ENCODE measurements around the gene OR4F15. TPM values are rescaled to one million over a fixed set of nuclear protein-coding genes. Genes with fewer than 3 reads are reported as not detected.
"Not testable (repeated sequence)": the region's sequence is repeated elsewhere in the genome, so short reads cannot be mapped to it uniquely, and the experiment has no call there.

The OR4F15 gene, protein sequence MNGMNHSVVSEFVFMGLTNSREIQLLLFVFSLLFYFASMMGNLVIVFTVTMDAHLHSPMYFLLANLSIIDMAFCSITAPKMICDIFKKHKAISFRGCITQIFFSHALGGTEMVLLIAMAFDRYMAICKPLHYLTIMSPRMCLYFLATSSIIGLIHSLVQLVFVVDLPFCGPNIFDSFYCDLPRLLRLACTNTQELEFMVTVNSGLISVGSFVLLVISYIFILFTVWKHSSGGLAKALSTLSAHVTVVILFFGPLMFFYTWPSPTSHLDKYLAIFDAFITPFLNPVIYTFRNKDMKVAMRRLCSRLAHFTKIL
- 0.09 TPM for polyA plus RNA-seq (ENCODE audit: insufficient read length)

DNA sequence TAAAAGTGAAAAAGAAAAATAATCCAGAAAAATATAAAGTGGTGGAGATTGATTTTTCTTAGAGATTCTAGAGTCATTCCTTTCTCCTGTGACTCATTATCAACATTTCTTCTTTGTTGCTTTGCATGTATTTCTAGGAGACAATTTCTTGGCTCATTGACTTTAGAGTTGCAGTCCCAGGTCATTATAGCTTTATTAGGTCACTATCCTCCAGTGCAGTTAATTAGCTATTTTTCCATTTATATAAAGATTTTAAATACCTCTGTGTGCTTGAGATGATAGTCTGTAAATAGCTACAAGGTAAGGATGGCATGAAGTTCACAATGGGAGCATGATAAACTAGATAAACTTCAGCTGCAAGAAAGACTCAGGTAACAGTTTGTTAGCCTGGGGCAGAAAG is at the start of gene OR4F15:
Gene OR4F15 (plus strand): TSS at position 301 of the 400 bp plus-strand sequence. CDS start 5,985 bp downstream, outside the sequence.
- no peak for DNase-seq (ENCODE audit: low read depth)

DNA sequence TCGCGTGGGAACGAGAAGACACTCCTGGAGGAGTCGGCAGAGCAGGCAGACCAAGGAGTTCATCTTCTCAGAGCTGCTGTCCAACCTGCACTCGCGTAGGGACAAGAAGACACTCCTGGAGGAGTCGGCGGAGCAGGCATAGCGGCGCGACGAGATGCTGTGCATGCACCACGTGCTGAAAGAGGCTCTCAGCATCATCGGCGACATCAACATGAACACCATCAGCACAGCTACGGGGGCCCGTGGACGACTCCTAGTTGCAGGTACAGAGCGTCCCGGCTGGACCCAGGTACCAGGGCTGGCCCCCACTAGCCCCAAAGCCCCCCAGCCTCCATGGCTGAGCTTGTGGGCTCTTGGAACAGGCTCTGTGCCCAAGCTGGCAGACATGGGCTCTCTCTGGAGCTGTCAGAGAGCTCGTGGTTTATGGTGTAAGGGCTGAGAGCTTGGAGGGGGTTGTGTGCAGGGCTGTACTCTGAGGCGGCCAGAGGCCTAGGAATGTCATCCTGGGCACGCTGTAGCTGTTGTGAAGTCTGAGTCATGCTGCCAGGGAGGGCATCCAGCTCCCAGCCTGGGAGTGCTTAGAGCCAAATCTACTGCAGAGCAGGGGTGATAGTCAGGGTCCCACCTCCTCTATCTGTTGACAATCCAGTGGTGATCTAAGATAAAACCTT is 47.2 kb upstream of the OR4F15 start:
- DNase-seq (ENCODE audit: low read depth), result not testable (repeated sequence)

DNA sequence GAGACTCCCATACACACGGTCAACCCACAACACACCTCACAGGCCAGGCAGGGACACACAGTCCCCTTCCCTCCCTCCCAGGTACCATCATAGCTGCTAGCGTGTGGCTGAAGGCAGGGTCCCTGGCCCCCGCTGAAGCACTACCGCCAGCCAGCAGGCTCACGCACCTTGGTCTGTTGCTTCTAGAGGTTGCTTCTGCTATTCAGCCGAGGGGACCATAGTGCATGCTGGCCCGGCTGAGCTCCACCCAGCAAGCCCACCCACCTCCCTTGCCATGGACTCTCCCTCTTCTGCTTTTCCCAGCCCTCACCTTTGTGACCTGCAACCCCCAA is 46.7 kb upstream of the OR4F15 start:
- not testable (repeated sequence) for DNase-seq (ENCODE audit: low read depth)

DNA sequence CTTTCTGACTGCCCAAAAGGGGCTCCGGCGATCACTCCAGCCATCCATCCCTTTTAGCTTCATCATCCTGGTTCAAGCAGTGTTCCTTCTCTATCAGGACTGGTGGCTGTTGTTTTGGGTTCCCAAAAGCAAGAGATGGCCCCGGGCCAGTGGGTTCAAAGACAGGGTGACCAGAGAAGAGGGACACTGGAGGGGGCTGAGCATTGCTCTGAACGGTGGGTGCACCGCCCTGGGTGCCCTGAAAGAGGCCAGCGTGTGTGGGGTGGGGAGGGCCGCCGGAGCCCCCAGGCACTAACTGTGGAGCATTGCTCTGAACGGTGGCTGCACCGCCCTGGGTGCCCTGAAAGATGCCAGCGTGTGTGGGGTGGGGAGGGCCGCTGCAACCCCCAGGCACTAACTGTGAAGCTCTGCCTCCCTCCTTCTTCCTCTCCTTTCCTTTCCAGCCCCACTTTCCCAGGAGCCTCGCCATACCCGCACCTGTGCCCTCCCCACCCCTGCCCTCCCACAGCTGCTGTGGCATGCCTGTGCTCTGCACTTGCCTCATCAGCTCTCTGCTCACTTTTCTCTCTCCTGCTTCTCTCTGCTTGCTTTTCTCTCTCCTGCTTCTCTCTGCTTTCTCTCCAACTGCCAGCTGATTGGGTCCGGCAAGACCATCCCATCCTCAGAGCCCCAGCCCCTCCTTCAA is 46.1 kb upstream of the OR4F15 start:
- DNase-seq (ENCODE audit: low read depth), result no peak

DNA sequence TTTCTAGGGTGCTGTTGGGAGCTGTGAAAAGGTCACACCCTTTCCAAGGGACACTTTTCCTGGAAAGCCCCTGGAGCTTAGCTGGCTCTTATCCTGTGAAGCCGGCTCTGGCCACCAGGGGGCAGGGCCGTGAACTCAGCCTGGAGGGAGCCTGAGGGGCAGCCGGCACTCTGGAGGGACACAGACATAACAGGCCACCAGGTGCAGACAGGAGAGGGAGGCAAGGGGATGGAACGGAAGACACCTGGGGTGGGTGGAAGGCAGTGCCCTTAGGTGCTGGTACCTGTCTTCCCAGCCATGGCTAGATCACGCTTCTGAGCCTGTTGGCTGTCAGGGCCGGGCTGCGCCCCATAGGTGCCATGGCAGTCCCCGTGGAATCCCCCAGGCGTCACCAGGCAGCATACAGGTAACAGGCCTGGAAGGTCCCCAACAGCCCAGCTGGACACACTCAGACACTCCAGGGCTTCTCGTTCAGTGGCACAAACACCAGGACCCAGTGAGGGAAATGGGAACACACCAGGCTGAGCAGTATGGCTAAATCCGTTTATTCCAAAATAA is 44.8 kb upstream of the OR4F15 start:
- DNase-seq (ENCODE audit: low read depth), result not testable (repeated sequence)

DNA sequence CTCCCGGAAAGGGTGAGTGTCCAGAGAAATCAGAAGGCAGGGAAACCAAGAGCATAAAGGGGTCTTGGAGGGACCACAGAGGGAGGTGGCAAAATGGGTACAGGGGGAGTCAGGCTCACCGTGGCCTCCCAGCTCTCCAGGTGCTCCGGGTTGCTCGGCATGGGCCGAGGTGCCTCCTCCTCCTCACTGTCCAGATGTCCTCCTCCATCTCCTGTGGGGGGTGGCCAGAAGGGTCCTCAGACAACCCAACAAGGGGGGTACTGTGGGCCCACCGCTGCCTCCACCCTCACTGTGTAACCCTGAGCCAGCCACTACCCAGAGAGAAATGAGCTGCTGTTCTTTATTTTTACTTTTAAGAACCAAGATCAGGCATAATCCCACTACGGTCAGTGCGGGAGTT is 39.1 kb upstream of the OR4F15 start:
- DNase-seq (ENCODE audit: low read depth), result no peak

DNA sequence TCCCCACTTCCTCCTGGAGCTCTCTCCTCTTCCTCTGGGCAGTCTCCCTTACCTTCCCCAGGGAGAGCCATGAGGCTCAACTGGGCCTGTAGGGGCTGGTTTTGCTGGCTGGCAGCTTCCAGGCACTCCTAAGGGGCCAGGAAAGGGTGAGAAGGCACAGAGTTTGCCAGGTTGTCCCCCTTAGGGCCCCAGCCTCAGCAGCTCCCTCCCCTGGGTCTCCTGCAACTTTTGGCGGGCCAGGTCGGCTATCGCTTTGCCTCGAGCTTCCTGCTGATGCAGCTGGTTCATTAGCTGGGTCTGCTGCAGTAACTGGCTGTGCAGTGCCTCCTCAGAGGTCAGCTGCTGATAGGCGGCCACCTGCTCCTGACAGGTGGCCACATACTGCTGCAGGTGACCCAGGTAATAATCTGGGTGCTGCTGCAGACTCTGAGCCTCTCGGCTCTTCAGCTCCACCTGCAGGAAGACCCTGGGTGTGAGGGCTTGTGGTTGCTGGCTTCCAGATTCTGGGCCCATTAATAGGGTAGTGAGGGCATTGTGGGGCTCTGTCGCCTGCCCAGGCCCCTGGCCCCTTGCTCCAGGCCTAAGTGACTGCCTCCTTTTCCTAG is 38.4 kb upstream of the OR4F15 start:
- no peak for DNase-seq (ENCODE audit: low read depth)

DNA sequence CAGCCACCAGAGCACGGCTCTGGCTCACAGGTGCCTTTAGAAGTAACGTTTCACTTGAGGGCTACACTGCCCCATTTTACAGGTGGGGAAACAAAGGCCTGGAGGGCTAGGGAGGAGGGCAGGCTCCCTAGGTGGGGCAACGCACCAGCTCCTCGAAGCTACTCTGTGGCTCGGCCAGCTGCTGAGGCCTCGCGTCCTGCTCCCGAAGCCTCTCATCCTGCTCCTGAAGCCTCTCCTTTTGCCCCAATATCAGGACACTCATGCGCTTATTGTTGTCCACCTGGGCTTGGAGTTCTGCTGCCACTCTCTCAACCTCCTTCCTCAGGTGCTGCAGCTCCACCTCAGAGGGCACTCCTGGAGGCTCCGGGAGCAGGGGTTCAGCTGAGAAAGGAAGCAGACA is 36.9 kb upstream of the OR4F15 start:
- no peak for DNase-seq (ENCODE audit: low read depth)

DNA sequence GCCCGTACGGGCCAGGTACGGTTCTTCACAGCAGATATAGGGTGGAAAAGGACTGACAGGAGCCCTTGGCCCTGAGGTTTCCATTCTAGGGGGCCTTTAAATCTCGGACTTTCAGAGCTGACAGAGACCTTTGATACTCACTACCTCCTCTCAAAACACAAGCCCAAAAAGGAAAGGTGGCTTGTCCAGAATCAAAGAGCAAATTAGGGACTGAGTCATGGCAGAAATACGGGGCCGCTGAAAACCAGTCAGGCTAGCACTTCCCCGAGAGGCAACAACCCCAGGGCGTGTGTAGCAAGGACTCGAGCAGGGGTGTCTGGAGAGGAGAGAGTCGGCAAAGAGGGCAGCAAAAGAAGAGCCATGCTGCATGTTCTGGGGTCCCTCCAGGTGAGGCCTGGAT is 33.4 kb upstream of the OR4F15 start:
- DNase-seq (ENCODE audit: low read depth), result not testable (repeated sequence)

DNA sequence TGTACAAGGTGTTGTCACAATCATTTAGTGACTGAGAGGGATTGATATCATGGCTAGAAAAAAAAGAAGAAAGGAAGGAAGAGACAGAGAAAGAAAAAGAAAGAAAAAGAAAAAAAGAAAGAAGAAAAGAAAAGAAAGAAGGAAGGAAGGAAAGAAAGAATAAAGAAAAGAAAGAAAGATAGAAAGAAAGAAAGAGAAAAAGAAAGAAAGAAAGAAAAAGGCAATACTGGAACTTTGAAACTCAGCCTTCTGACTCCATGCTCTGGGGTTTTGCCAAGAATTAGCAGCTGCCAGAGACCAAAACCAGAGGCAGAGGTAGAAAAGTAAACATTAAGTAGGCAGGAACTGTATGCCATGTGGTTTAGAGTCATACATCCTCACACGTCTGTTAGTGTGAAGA is 31.8 kb upstream of the OR4F15 start:
- not testable (repeated sequence) for DNase-seq (ENCODE audit: low read depth)

DNA sequence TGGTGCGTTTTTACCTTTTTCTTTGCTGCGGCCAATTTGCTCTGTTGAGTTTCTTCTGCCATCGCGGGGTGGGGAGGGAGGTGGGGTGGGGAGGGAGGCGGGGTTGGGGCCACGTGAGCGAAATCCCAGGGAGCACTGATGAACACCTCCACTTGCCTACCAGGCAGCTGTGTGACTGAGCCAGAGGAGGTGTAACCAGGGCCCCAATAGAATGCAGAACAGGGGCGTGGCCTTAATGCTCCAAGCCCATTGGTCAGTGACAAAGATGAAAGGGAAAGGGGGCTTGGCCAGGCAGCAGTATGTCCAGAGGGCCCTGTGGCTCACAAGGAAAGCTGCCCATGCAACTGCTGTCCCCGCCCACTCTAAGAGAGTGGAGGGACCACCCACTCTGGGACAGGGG is 30.1 kb upstream of the OR4F15 start:
- DNase-seq (ENCODE audit: low read depth), result no peak

DNA sequence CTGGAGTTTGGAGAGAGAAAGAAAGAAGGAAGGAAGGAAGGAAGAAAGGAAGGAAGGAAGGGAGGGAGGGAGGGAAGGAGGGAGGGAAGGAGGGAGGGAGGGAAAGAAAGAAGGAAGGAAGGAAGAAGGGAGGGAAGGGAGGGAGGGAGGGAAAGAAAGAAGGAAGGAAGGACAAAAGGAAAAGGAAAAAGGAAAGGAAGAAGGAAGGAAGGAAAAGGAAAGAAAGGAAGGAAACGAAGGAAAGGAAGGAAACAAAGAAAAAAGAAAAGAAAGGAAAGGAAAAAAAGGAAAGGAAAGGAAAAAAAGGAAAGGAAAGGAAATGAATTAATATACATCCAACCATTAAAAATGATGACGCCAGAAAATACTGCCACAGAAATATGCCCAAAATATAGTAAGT is 27.4 kb upstream of the OR4F15 start:
- no peak for DNase-seq (ENCODE audit: low read depth)

DNA sequence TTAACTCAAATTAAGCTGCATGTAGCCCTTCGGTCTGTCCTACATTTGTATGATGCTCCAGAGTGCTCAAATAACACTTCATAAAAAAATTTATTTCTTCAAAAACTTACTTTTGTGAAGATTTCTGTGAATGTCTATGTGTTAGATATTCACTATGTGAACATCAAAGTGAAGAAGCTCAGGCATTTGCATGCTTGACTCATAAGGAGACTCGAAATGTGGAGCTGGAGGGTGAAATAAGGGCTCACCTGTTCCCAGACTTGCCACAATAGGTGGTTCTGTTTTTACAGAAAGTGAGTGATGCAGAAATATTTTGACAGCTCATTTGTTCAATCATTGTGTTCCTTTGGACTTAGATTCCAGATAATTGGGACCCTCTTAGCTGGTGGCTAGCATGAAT is 25.6 kb upstream of the OR4F15 start:
- DNase-seq (ENCODE audit: low read depth), result not testable (repeated sequence)

DNA sequence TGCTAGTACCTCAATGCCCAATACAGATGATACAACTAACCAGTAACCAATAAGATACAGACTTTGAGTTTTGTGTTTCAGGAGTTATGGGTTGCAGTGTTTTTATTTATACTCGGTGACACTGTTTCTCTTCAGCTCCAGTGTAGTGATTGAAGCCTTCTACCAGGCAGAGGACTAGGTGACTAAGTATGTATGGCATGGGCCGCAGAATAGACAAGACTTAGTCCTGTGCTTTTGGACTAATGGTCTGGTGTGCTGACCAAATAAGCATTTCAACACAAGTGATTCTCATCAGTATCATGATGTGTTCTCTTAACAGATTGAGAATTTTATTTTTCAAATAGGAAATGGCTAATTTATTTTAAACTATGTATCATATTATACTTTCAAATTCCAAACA is 24.0 kb upstream of the OR4F15 start:
- not testable (repeated sequence) for DNase-seq (ENCODE audit: low read depth)

DNA sequence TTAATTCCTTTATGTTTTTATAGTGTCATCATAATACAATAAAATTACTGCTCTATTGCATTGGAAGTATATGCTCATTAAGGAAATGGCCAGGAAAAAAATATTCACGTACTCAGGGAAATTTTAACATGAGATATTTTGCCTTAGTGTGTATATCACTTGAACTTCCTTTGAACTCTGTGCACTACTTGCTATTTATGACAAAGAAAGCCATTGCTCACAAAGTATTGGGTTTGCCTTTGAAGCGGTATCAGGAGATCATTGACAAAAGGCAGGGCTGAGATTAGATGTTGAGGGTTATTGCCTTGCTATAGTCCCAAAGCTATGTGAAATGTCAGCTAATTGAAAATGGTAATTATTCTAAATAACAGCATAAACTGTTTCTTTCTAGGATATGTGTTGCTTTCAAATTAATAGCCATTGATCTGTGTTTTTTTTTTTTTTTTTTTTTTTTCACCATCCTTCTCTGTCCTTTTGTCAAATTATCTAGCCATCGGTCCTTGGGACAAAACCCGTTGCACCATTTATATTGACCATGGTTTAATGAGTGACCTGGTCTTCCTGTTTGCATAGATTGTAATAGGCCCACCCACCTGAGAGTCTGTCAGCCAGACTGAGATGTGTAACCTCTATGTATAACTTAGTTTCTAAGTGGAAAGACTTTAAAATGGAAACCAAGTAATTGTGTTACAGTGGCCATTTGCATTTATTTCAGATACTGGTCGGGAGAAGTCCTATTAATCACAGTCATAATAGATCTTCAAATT is 23.3 kb upstream of the OR4F15 start:
- DNase-seq (ENCODE audit: low read depth), result not testable (repeated sequence)

DNA sequence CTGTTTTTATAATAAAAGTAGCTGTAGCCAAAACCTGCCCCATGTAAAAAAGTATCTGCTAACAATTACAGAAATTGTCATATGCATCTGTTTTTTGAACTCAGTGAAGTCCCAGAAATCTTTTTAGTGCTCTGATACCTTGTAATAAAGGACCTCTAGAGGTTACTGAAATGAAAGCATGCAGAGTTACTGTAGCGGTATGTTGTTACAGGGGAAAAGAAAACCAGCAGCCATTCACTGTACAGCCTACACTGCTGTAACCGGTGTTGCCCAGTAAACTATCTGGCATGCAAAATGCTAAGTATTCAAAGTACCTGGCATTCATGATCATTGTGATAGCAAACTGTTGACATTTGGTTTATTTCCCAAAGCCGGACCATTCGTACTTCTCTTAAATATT is 21.3 kb upstream of the OR4F15 start:
- DNase-seq (ENCODE audit: low read depth), result not testable (repeated sequence)

DNA sequence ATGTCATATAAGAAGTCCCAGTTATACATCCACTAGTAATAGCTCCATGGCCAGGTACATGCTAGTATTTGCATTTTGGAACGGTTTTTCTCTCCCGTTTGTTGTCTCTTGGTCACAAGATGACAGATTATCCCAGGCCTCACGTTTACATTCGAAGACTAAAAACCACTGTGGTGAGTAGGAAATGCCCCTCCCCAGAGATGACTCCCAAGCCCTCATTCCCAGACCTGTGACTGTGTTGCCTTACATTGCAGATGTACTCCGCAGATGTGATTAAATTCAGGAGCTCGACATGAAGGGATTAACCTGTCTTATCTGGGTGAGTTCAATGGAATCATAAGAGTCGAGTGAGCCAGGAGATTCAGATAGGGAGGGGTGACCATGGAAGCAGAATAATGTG is 18.0 kb upstream of the OR4F15 start:
- not testable (repeated sequence) for DNase-seq (ENCODE audit: low read depth)

DNA sequence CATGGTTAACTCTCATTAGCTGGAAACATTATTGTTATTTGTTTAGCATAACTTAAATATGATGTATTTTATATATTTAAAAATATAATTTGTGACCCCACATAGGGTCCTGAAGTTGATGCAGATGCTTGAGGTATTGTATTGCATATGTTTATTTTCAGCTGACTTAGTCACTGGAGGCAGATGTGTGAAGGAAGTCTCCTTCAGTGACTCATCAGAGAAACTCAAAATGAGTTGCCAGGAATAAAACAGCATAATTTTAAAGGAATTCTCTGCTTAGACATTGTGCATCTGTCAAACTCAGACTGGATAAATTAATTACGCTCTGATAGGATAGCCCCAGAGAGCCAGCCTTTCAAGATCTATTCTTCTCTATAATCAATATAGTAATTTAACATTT is 16.5 kb upstream of the OR4F15 start:
- no peak for DNase-seq (ENCODE audit: low read depth)

DNA sequence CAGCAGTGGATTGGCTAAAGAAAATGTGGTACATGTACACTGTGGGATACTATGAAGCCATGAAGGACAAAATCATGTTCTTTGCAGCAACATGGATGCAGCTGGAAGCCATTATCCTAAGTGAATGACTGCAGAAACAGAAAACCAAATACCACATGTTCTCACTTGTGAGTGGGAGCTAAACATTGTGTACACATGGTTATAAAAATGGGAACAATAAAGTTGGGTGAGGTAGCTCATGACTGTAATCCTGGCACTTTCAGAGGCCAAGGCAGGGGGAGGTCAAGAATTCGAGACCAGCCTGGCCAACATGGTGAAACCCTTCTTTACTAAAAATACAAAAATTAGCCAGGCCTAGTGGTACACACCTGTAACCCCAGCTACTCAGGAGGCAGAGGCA is 12.3 kb upstream of the OR4F15 start:
- DNase-seq (ENCODE audit: low read depth), result no peak

DNA sequence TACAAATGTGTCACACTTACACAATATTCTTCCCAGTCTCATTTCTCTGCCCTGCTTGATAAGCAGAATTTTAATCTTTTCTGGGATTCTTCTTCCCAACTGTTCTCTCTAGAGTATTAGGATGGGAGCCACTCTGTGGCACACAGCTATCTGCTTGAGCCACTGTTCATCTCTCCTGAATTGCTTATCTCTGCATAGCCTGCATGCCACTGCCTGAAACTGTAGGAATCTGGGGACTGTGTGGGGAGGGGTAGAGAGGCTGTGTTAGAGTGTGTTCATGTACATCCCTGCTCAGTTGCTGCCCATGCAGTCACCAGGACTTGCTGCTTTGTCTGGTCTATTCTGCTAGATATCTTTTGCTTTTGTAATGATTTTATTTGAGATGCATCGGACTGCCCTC is 11.0 kb upstream of the OR4F15 start:
- DNase-seq (ENCODE audit: low read depth), result no peak

DNA sequence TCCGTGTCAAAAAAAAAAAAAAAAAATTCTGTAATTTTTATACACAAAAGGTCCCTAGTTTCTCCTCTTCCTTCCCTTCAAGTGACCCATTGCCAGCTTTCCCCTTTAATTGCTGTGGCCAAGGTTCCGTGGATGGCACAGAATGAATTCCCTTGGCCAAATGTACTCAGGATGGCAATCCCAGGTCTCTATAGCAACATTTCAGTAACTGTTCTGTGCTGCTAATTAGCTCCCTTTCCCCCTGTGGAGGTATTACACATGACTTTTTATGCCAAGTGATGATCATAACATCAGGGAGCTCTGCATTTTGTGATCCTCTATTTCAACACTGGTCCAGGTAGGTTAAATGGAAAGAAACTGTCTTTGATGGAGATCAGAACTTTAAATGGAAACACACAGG is 8.8 kb upstream of the OR4F15 start, which contains the start of gene OR4F6:
Gene OR4F6 (plus strand): TSS at position 301 of the 400 bp plus-strand sequence. CDS start 2,211 bp downstream, outside the sequence.
- DNase-seq (ENCODE audit: low read depth), result no peak
